ENCODE data around the gene PKP1. TPM values are rescaled to one million over a fixed set of nuclear protein-coding genes. Genes with fewer than 3 reads are reported as not detected.

Gene PKP1
- polyA plus RNA-seq, 3 donors from 2014 or later = not detected

GRCh38 chr1:201344206-201345080 is 61.1 kb downstream of the PKP1 start:
- DNase-seq = no peak
- Mint-ChIP-seq H3K9me3 (no peaks in the 10 kb centered on the region), H3K27ac (no peak overlapping the region), H3K4me1 (no peaks in the 10 kb centered on the region), H3K27me3 (ENCODE audit: low read depth in 3 of 3) (peaks cover 4 to 8% (median 6%) of the 10 kb centered on the region in 3 donors), H3K36me3 (no peaks in the 10 kb centered on the region), H3K4me3 (no peak overlapping the region)

- no peak overlapping the region for H3K27ac Mint-ChIP-seq
- no peaks in the 10 kb centered on the region for H3K4me1 Mint-ChIP-seq
Measured at GRCh38 chr1:201345081-201345355, 61.7 kb downstream of the PKP1 start.

GRCh38 chr1:201346337-201346939 is 63.1 kb downstream of the PKP1 start:
- peaks cover 4 to 9% (median 6%) of the 10 kb centered on the region in 3 donors for H3K27me3 Mint-ChIP-seq (ENCODE audit: low read depth in 3 of 3)
- no peak overlapping the region for H3K27ac Mint-ChIP-seq
- no peaks in the 10 kb centered on the region for H3K9me3 Mint-ChIP-seq
- H3K4me1 Mint-ChIP-seq = no peaks in the 10 kb centered on the region
- no peaks in the 10 kb centered on the region for H3K36me3 Mint-ChIP-seq
- DNase-seq = no peak
- H3K4me3 Mint-ChIP-seq = no peak overlapping the region

More at GRCh38 chr1:201345081-201345355, 61.7 kb downstream of the PKP1 start:
- peaks cover 4 to 10% (median 5%) of the 10 kb centered on the region in 3 donors for H3K27me3 Mint-ChIP-seq (ENCODE audit: low read depth in 3 of 3)
- H3K4me3 Mint-ChIP-seq = no peak overlapping the region
- no peaks in the 10 kb centered on the region for H3K36me3 Mint-ChIP-seq
- no peak for DNase-seq
- no peaks in the 10 kb centered on the region for H3K9me3 Mint-ChIP-seq

- Mint-ChIP-seq H3K4me1 (no peaks in the 10 kb centered on the region), H3K4me3 (no peak overlapping the region), H3K27ac (no peak overlapping the region), H3K9me3 (no peaks in the 10 kb centered on the region), H3K27me3 (ENCODE audit: low read depth in 3 of 3) (peaks cover 4 to 12% (median 6%) of the 10 kb centered on the region in 3 donors), H3K36me3 (no peaks in the 10 kb centered on the region)
- DNase-seq = no peak
Measured at GRCh38 chr1:201346987-201347386, 63.7 kb downstream of the PKP1 start.

- peaks cover 4 to 12% (median 6%) of the 10 kb centered on the region in 3 donors for H3K27me3 Mint-ChIP-seq (ENCODE audit: low read depth in 3 of 3)
- H3K36me3 Mint-ChIP-seq = no peaks in the 10 kb centered on the region
- H3K4me3 Mint-ChIP-seq = no peak overlapping the region
- no peak overlapping the region for H3K27ac Mint-ChIP-seq
- DNase-seq = no peak
- no peaks in the 10 kb centered on the region for H3K9me3 Mint-ChIP-seq
- H3K4me1 Mint-ChIP-seq = no peaks in the 10 kb centered on the region
Measured at GRCh38 chr1:201347498-201348210, 64.3 kb downstream of the PKP1 start.

- H3K9me3 Mint-ChIP-seq = no peaks in the 10 kb centered on the region
- no peak overlapping the region for H3K27ac Mint-ChIP-seq
- DNase-seq = no peak
Measured at GRCh38 chr1:201348211-201348566, 64.9 kb downstream of the PKP1 start.

GRCh38 chr1:201349092-201349491 is 65.8 kb downstream of the PKP1 start:
- H3K27me3 Mint-ChIP-seq (ENCODE audit: low read depth in 3 of 3) = peaks cover 4 to 15% (median 6%) of the 10 kb centered on the region in 3 donors

More at GRCh38 chr1:201348211-201348566, 64.9 kb downstream of the PKP1 start:
- Mint-ChIP-seq H3K27me3 (ENCODE audit: low read depth in 3 of 3) (peaks cover 4 to 12% (median 6%) of the 10 kb centered on the region in 3 donors), H3K4me1 (no peaks in the 10 kb centered on the region), H3K36me3 (no peaks in the 10 kb centered on the region), H3K4me3 (no peak overlapping the region)

GRCh38 chr1:201350361-201350725 is 67.0 kb downstream of the PKP1 start:
- H3K27ac Mint-ChIP-seq = no peak overlapping the region
- no peaks in the 10 kb centered on the region for H3K4me1 Mint-ChIP-seq
- DNase-seq = no peak
- no peaks in the 10 kb centered on the region for H3K36me3 Mint-ChIP-seq
- H3K4me3 Mint-ChIP-seq = no peak overlapping the region
- peaks cover 4 to 14% (median 6%) of the 10 kb centered on the region in 3 donors for H3K27me3 Mint-ChIP-seq (ENCODE audit: low read depth in 3 of 3)
- no peaks in the 10 kb centered on the region for H3K9me3 Mint-ChIP-seq

More at GRCh38 chr1:201349092-201349491, 65.8 kb downstream of the PKP1 start:
- no peak overlapping the region for H3K27ac Mint-ChIP-seq
- no peaks in the 10 kb centered on the region for H3K4me1 Mint-ChIP-seq
- H3K4me3 Mint-ChIP-seq = no peak overlapping the region
- no peaks in the 10 kb centered on the region for H3K9me3 Mint-ChIP-seq
- no peak for DNase-seq
- no peaks in the 10 kb centered on the region for H3K36me3 Mint-ChIP-seq

- H3K27me3 Mint-ChIP-seq (ENCODE audit: low read depth in 3 of 3) = peaks cover 4 to 14% (median 6%) of the 10 kb centered on the region in 3 donors
Measured at GRCh38 chr1:201350884-201351283, 67.6 kb downstream of the PKP1 start.

GRCh38 chr1:201351617-201352016 is 68.3 kb downstream of the PKP1 start:
- Mint-ChIP-seq H3K36me3 (no peaks in the 10 kb centered on the region), H3K27ac (no peak overlapping the region), H3K4me1 (no peaks in the 10 kb centered on the region), H3K9me3 (no peaks in the 10 kb centered on the region), H3K27me3 (ENCODE audit: low read depth in 3 of 3) (peaks cover 4 to 14% (median 6%) of the 10 kb centered on the region in 3 donors), H3K4me3 (no peak overlapping the region)
- no peak for DNase-seq

More at GRCh38 chr1:201350884-201351283, 67.6 kb downstream of the PKP1 start:
- no peaks in the 10 kb centered on the region for H3K36me3 Mint-ChIP-seq
- no peak overlapping the region for H3K4me3 Mint-ChIP-seq
- no peak overlapping the region for H3K27ac Mint-ChIP-seq
- no peaks in the 10 kb centered on the region for H3K4me1 Mint-ChIP-seq
- H3K9me3 Mint-ChIP-seq = no peaks in the 10 kb centered on the region
- no peak for DNase-seq

GRCh38 chr1:201353186-201353940 is 70.1 kb downstream of the PKP1 start:
- no peaks in the 10 kb centered on the region for H3K36me3 Mint-ChIP-seq
- no peak for DNase-seq
- no peaks in the 10 kb centered on the region for H3K9me3 Mint-ChIP-seq
- H3K27me3 Mint-ChIP-seq (ENCODE audit: low read depth in 3 of 3) = peaks cover 5 to 15% (median 6%) of the 10 kb centered on the region in 3 donors
- no peak overlapping the region for H3K4me3 Mint-ChIP-seq
- no peak overlapping the region for H3K27ac Mint-ChIP-seq
- no peaks in the 10 kb centered on the region for H3K4me1 Mint-ChIP-seq

- H3K4me3 Mint-ChIP-seq = no peak overlapping the region
- peaks cover 3 to 18% (median 4%) of the 10 kb centered on the region in 3 donors for H3K27me3 Mint-ChIP-seq (ENCODE audit: low read depth in 3 of 3)
- H3K9me3 Mint-ChIP-seq = no peaks in the 10 kb centered on the region
Measured at GRCh38 chr1:201354151-201354900, 71.0 kb downstream of the PKP1 start.

GRCh38 chr1:201354901-201355295 is 71.6 kb downstream of the PKP1 start:
- H3K9me3 Mint-ChIP-seq = no peaks in the 10 kb centered on the region
- H3K4me3 Mint-ChIP-seq = no peak overlapping the region
- no peak for DNase-seq
- no peak overlapping the region for H3K27ac Mint-ChIP-seq
- H3K27me3 Mint-ChIP-seq (ENCODE audit: low read depth in 3 of 3) = peaks cover 0 to 18% (median 3%) of the 10 kb centered on the region in 3 donors
- H3K36me3 Mint-ChIP-seq = no peaks in the 10 kb centered on the region
- H3K4me1 Mint-ChIP-seq = no peaks in the 10 kb centered on the region

More at GRCh38 chr1:201354151-201354900, 71.0 kb downstream of the PKP1 start:
- H3K4me1 Mint-ChIP-seq = no peaks in the 10 kb centered on the region
- H3K36me3 Mint-ChIP-seq = no peaks in the 10 kb centered on the region
- DNase-seq = no peak
- no peak overlapping the region for H3K27ac Mint-ChIP-seq

All from immature natural killer cell (primary cell).